Uterus (tissue), 2 donors: Measurements from ENCODE around the gene ABCA13.

Experiments used
- CTCF ChIP-seq, 4 experiments: fragments of 200-600 bp in 2 of 4; fragments of 450-650 bp in 2 of 4; sonication (generic) in 2 of 4; IDR thresholded peaks; one replicate each; pipeline ENCODE4 v1.5.1; 2016 to 2019; ENCODE audit warnings: antibody characterized with exemption in 4 of 4, mild to moderate bottlenecking in 2 of 4, moderate library complexity in 1 of 4
- POLR2A ChIP-seq, 2 donors: fragments of 450-650 bp; IDR thresholded peaks; one replicate each; pipeline ENCODE4 v1.6.1; 2016; ENCODE audit warnings: antibody characterized with exemption in 2 of 2, mild to moderate bottlenecking in 1 of 2, moderate library complexity in 1 of 2

- TF ChIP-seq CTCF (IDR thresholded peaks at IDR 0.05) = no peak
- TF ChIP-seq POLR2A (IDR thresholded peaks at IDR 0.05) = no peak
These were observed 22.2 kb upstream of the ABCA13 start for GRCh38 chr7:48149058-48149457.
